Measurements from ENCODE around the gene REV3L. TPM values are rescaled to one million over a fixed set of nuclear protein-coding genes. Genes with fewer than 3 reads are reported as not detected.

Gene REV3L
- total RNA-seq, 1 donor from 2014 or later, result 26.4 TPM

DNA sequence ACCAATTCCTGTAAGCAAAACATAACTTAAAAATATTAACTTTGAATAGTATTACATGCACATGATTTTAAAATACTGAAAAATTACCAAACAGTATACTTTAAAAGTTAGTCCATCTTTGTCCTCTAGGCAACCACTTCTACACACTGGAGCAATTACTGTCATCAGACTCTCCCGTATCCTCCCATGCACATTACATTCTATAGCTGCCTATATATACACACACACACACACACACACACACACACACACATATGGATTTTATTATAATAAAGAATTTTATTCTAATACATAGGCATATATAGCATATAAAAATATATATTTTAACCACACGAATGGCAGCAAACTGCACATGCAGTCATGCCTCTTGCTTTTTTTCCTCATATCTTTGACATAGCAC, 8.2 kb downstream of the REV3L start:
- peaks cover 29% of the 10 kb centered on the region for H3K4me1 Mint-ChIP-seq (ENCODE audit: unreplicated experiment)
- no peaks in the 10 kb centered on the region for H3K9me3 Mint-ChIP-seq (ENCODE audit: unreplicated experiment)

DNA sequence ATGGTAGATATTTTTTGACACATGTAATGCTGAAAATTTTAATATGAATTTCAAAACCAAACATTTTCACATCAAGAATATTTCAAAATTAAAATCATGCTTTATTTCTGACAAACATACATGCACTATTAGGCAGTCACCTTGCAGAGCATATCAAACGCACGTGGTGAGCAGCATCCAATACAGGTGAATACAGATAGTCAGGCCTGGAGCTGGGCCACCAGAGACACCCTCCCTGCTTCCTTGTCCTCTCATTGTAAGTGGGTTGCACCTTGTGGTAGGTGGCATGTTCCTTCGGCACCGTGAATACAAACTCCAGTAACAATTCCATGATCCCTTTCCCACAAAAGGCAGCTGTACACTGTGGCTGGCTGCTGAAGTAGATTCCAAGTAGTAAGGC, 8.9 kb downstream of the REV3L start:
- Mint-ChIP-seq H3K4me1 (ENCODE audit: unreplicated experiment) (peaks cover 28% of the 10 kb centered on the region), H3K27ac (ENCODE audit: unreplicated experiment) (no peak overlapping the region)

More for the DNA sequence above, 8.2 kb downstream of the REV3L start:
- TF ChIP-seq, protein P1, sequence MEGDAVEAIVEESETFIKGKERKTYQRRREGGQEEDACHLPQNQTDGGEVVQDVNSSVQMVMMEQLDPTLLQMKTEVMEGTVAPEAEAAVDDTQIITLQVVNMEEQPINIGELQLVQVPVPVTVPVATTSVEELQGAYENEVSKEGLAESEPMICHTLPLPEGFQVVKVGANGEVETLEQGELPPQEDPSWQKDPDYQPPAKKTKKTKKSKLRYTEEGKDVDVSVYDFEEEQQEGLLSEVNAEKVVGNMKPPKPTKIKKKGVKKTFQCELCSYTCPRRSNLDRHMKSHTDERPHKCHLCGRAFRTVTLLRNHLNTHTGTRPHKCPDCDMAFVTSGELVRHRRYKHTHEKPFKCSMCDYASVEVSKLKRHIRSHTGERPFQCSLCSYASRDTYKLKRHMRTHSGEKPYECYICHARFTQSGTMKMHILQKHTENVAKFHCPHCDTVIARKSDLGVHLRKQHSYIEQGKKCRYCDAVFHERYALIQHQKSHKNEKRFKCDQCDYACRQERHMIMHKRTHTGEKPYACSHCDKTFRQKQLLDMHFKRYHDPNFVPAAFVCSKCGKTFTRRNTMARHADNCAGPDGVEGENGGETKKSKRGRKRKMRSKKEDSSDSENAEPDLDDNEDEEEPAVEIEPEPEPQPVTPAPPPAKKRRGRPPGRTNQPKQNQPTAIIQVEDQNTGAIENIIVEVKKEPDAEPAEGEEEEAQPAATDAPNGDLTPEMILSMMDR (IDR thresholded peaks at IDR 0.05), result no peak
- no peak overlapping the region for H3K27ac Mint-ChIP-seq (ENCODE audit: unreplicated experiment)
- no peak for DNase-seq (ENCODE audit: extremely low spot score, unreplicated experiment)
- H3K4me3 Mint-ChIP-seq (ENCODE audit: unreplicated experiment), result no peak overlapping the region
- no peaks in the 10 kb centered on the region for H3K36me3 Mint-ChIP-seq (ENCODE audit: unreplicated experiment)
- no peaks in the 10 kb centered on the region for H3K27me3 Mint-ChIP-seq (ENCODE audit: unreplicated experiment)

DNA sequence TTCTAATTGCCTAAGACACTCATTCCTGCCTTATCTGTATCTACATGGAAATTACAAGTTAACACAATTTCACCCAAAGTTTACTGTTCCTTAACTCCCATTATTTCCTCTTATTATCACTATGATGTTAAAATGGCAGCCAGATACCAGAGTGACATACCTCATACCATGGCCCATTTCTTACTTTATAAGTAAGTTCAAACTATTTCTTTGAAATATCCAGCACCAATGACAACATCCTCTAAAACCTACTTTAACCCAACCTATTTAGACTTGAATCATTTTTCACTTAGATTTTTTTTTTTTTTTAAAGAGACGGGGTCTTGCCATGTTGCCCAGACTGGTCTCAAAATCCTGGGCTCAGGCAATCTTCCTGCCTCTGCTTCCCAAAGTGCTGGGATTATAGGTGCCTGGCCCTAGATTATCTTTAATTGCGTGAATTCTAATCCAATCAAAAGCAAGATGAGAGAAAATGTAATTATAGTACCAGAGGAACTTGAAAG, 10.0 kb downstream of the REV3L start:
- no peak overlapping the region for H3K27ac Mint-ChIP-seq (ENCODE audit: unreplicated experiment)
- peaks cover 3% of the 10 kb centered on the region for H3K36me3 Mint-ChIP-seq (ENCODE audit: unreplicated experiment)
- TF ChIP-seq, protein P1 (IDR thresholded peaks at IDR 0.05), result no peak
- H3K4me3 Mint-ChIP-seq (ENCODE audit: unreplicated experiment), result no peak overlapping the region
- no peaks in the 10 kb centered on the region for H3K27me3 Mint-ChIP-seq (ENCODE audit: unreplicated experiment)
- no peak for DNase-seq (ENCODE audit: extremely low spot score, unreplicated experiment)
- H3K4me1 Mint-ChIP-seq (ENCODE audit: unreplicated experiment), result peaks cover 30% of the 10 kb centered on the region
- H3K9me3 Mint-ChIP-seq (ENCODE audit: unreplicated experiment), result no peaks in the 10 kb centered on the region

More for the DNA sequence above, 8.9 kb downstream of the REV3L start:
- no peak overlapping the region for H3K4me3 Mint-ChIP-seq (ENCODE audit: unreplicated experiment)
- peaks cover 3% of the 10 kb centered on the region for H3K36me3 Mint-ChIP-seq (ENCODE audit: unreplicated experiment)
- H3K27me3 Mint-ChIP-seq (ENCODE audit: unreplicated experiment), result no peaks in the 10 kb centered on the region
- TF ChIP-seq, protein P1 (IDR thresholded peaks at IDR 0.05), result no peak
- no peaks in the 10 kb centered on the region for H3K9me3 Mint-ChIP-seq (ENCODE audit: unreplicated experiment)
- no peak for DNase-seq (ENCODE audit: extremely low spot score, unreplicated experiment)

DNA sequence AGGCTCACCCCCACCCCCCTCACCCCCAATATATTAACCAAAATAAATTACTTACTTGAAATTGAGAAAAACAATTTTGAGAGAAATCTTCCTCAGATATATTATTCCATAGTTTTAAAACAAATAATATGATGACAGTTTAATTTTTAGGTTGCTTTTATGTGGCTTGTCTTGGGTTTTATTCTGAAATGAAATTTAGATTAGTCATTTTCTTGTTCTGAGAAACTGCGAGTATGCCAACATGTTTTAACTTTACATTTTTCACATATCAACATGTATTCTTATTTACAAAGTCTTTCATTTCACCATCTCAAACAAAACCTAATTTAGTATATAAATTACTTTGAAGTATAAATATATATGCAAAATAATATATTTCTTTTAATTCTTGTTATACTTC, 11.1 kb downstream of the REV3L start:
- H3K9me3 Mint-ChIP-seq (ENCODE audit: unreplicated experiment), result no peaks in the 10 kb centered on the region
- H3K4me3 Mint-ChIP-seq (ENCODE audit: unreplicated experiment), result no peak overlapping the region
- no peak for DNase-seq (ENCODE audit: extremely low spot score, unreplicated experiment)
- peaks cover 28% of the 10 kb centered on the region for H3K4me1 Mint-ChIP-seq (ENCODE audit: unreplicated experiment)
- peaks cover 3% of the 10 kb centered on the region for H3K36me3 Mint-ChIP-seq (ENCODE audit: unreplicated experiment)
- no peak overlapping the region for H3K27ac Mint-ChIP-seq (ENCODE audit: unreplicated experiment)
- TF ChIP-seq, protein P1 (IDR thresholded peaks at IDR 0.05), result no peak
- no peaks in the 10 kb centered on the region for H3K27me3 Mint-ChIP-seq (ENCODE audit: unreplicated experiment)

DNA sequence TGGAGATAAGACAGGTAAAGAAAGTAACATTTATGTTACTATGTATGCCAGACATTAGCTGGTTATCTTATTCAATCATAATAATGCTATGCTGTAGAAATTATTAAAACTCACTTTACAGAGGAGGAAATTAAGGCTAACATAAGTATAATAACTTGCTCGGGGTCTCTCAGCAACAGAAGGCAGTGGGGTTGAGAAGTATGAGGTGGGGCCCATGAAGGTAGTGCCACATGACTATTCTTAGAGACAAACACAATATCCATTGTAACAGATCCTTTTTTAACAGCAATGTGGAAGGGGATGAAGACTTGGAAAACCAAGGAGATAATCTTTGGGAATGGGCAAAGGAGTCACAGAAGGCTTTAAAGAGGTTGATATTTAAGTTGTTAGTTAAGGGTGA, 11.5 kb downstream of the REV3L start:
- peaks cover 28% of the 10 kb centered on the region for H3K4me1 Mint-ChIP-seq (ENCODE audit: unreplicated experiment)

More for the DNA sequence above, 11.5 kb downstream of the REV3L start:
- H3K27ac Mint-ChIP-seq (ENCODE audit: unreplicated experiment), result no peak overlapping the region
- DNase-seq (ENCODE audit: extremely low spot score, unreplicated experiment), result no peak
- H3K4me3 Mint-ChIP-seq (ENCODE audit: unreplicated experiment), result no peak overlapping the region
- TF ChIP-seq, protein P1 (IDR thresholded peaks at IDR 0.05), result no peak
- no peaks in the 10 kb centered on the region for H3K9me3 Mint-ChIP-seq (ENCODE audit: unreplicated experiment)
- no peaks in the 10 kb centered on the region for H3K27me3 Mint-ChIP-seq (ENCODE audit: unreplicated experiment)
- H3K36me3 Mint-ChIP-seq (ENCODE audit: unreplicated experiment), result peaks cover 3% of the 10 kb centered on the region

Data from osteocyte (in vitro differentiated cells).